ENCODE measurements around the gene PAX1.

PAX1 gene

DNA sequence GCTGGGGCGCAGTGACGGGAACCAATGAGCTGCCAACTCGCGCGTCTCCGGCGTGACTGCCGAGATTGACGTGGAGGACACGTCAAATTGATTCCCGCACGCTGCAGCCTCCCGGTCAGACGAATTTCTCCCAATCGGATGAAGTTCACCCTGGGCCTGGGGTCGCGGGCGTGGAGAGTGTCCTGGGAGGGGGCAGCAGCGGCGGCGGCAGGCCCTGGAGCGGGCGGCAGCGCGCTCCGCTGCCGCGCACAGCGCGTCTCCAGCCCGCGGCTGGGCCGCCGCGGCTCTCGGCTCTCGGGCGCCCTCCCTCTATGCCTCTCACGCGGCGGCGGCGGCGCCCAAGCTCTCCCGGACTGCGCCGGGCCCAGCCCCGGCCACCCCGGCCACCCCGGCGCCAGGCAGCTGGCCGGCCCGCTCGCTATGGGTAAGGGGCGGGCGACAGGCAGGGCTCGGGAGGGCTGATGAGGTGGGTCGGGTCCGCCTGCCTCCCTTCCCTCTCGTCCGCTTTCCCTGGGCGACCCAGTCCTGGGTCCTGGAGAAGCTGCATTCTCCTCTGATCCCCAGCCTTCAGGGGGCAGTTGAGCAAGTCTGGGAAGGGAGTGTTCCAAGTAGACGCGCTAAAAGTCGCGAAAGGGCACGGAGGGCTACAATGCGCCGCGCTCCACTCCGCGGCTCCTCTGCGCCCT is at the start of gene PAX1:
Gene PAX1, plus strand, starts transcription at position 90 of the 686 bp plus-strand sequence. Its CDS starts 49 bp downstream, at position 139.
- no peak for DNase-seq (ENCODE audit: low read depth)

DNA sequence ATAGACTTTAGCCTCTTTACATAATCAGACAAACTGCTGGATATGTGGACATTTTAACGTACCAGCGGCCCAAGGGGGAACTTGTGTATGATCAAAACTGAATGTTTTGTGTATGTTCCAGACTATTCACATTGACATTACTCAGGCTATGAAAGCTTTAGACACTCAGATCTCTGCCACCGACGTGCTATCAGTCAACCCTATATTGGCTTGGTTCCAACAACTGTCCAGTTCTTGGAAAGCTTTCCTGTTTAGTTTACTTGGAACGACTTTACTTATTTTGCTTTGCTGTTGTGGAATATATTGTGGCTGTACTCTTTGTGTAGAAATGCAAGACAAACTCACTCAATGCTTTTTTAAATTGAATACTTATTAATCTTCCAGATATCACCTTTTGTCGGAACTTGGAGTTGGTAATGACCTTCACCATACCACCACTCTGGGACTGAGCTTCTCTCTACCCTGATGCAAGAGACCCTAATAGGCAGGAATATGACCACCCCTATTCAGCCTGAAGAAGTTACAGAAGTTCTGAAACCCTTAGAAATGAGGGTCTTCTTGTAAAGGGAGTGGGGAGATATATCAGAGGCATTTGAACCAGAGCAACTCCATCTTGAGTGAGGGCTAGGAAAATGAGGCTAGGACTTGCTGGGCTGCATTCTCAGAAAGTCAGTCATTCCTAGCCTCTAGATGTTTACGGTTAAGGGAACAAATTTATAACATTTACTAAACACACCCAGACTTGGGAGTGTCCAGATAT is 49.0 kb upstream of the PAX1 start:
- no peak for DNase-seq (ENCODE audit: low read depth)

DNA sequence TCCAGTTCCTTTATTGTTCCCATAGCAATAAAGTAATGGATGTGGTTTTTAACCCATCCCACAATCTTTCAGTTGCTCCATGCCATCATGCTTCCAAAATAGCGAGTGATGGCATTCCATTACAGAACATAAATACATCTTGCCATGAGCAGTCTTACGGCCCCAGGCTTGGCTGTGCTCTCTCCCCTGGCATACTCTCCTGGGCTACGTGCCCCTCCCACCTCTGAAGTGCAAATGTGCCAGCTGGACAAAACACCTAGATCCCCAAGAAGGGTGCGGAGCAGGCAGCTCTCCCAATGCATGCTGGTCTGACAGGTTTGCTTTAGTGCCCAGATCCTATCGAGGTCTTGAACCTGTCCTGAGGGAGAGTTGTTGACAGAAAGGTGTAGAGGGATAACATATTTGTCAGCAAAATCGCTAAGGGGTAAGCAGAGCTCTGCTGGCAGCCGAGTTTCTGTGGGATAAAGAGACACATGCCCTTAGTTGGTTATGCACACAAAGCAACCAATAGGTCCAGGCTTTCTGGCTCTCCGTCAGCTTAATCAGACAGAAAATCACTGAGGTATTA is 43.9 kb upstream of the PAX1 start:
- DNase-seq (ENCODE audit: low read depth): no peak

DNA sequence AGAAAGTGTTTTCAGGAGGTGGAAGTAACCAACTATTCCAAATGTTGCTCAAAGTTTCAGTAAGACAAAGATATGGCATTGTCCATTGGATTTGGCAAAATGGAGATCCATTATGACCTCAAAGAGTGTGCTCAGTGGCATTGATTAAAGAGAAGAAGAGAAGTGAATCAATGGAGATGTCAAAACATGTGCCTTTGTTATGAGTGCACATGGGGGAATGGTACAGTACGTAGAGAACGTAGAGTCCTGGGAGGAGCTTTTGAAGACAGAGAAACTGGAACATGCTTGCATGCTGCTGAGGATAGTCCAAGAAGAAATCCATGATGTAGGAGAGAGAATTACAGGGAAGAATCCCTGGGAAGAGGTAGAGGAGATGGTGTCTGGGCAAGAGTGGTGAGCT is 42.0 kb upstream of the PAX1 start:
- no peak for DNase-seq (ENCODE audit: low read depth)

DNA sequence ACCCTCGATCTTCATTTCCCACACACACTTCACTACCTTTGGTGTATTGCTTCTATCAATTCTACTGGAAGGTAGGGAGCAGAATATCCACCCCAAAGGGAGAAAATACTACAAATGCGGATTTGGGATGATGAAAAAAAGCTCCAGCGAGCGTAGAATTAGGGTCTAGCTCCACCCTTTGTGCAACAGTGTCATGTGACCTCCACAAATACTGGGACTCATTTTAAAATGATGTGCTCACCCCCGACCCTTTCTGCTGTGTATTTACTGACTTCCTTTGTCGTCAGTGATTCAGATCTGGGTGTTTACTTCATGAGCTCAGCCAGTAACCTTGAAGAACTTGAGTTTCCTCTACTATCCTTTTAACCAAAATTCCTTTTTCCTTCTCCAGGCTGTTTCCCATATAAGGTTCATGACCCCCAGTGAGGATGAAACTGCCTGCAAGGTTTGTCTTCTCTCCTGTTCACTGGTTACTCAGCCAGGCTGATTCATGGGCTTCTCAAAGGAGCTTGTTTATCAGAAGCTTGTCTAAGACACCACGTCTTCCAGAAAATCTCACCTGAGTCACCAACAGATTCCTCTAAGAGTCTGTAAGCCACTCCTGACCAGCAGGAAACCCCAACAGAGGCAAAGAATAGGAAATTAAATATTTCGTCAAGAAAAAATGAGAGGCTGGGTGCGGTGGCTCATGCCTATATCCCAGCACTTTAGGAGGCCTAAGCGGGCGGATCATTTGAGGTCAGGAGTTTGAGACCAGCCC is 39.6 kb upstream of the PAX1 start:
- no peak for DNase-seq (ENCODE audit: low read depth)

DNA sequence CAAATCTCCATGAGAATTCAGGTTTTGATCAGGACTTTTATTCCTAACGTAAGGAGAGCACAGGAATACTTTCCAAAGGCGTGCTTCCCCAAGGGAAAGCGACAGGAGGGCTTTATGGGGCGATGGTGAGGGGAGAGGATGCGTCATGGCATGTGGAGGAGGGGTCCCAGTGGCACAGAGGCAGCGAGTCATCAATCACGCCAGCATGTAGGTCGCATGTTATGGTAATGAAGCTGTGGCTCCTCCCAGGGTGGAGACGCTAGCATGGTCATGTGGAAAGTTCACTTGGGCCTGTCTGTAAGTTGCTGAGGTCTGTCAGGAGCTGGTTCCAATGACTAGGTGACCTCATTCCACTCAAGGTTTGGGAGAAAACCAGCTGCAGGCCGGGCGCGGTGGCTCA is 35.3 kb upstream of the PAX1 start:
- DNase-seq (ENCODE audit: low read depth): no peak

DNA sequence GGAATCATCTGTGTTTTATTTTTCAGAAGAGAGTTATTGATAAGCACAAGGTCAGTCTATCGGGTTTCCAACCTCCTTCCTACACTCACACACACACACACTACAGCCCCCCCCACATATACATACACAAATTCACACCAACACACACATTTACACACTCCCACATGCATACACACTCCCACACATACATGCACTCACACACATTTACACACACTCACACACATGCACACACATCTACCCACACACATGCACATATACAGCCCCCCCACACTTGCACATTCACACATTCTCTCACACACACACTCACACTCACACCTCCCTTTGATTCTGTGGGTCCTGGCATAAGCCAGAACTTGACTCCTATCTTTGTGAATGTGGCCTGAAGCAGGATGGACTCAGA is 34.5 kb upstream of the PAX1 start:
- no peak for DNase-seq (ENCODE audit: low read depth)

DNA sequence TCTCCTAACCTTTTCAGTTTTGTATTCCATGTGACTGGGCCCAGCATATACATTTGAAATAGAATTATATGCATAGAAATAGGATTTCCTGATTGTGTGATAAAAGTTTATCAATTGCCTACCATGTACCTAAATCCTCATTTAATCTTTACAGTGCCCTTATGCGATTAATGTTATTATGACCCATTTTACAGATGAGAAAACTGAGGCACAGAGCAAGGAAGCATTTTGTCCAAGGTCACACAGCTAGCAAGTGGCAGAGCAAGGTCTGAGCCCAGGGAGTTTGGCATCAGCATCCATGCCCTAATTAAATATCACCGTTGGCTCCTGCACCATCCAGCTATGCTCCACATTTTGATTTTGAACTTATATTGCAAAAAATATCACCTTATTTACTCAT is 28.2 kb upstream of the PAX1 start:
- no peak for DNase-seq (ENCODE audit: low read depth)

DNA sequence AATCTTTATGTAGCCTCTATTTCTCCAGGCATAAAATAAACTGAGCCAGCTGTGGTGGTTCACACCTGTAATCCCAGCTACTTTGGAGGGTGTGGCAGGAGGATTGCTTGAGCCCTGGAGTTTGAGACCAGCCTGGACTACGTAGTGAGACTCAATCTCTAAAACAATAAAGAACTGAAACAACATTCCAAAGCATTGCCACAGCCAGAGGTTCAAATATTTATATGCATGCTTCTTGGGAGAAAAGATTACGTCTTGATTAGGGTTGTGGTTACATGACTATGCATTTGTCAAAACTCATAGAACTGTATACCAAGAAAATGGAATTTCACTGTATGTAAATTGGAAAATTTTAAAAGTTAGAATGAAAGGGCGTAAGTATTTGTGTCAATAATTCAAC is 27.7 kb upstream of the PAX1 start:
- no peak for DNase-seq (ENCODE audit: low read depth)

DNA sequence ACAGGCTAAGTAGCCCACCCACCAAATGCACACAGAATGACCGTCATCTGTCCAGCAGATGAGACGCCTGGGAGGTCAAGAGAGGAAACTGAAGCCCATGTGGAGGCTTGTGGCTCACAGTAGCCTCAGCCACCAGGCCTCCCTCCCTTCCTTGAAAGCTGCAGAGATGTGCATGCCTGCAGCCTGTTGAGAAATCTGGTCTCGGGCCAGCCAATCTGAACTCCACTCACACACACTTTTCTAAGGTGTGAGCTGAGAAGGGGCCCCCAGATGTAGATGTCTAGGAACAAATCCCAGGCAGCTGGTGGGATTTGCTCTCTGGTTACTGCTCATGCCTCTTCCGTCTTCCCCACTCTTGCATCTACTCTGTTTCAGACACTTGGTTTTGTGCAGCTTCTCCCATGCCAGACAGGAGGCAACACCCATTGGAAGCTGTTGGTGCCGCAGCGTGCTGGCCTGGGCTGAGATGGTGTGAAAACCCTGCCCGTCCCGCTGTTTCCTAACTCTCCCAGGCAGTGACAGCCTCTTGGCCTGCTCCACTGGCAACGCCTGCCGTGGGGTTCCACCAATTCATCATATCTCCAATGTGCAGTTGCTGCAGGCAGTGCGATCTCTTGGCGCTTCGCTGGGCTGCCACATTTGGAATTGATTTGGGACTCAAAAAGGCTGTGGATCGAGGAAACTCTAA is 24.1 kb upstream of the PAX1 start:
- no peak for DNase-seq (ENCODE audit: low read depth)

DNA sequence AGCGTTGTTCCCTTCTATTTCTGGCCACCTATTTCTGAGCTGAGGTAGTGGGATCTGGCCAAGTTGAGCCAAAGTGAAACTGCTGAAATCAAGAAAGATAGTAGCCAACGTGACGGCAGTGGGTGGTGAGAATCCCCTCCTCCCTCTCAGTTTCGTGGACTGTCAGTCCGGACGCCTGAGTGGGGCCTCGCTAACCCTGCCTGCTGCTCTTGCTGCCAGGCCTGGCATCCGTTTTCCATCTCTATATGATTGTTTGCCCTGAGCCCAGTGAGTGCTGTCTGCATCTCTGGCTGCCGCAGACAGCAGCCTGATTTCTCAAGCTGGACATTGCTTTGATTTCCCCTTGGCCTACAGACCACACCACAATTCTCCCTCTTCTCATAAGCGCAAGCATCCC is 23.5 kb upstream of the PAX1 start:
- no peak for DNase-seq (ENCODE audit: low read depth)

DNA sequence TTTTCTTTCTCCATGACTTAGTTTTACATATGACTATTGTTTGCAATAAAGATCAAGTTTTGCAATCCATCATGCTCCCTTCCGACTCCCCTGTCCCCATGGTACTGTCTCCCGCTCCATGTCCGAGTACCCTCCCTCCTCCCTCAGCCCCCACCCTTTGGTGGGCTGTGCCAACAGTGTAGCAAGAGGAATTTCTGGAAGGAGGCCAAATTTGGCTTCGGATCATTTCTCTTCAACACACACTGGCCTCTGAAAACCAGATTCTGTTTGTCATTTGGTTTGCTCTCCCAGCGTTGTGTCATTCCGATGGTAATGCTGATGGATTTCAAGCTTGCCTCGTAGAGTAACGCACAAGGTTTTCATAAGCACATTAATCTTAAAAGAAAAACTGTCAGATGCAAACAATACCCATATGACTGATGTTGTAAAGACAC is 22.9 kb upstream of the PAX1 start:
- no peak for DNase-seq (ENCODE audit: low read depth)

DNA sequence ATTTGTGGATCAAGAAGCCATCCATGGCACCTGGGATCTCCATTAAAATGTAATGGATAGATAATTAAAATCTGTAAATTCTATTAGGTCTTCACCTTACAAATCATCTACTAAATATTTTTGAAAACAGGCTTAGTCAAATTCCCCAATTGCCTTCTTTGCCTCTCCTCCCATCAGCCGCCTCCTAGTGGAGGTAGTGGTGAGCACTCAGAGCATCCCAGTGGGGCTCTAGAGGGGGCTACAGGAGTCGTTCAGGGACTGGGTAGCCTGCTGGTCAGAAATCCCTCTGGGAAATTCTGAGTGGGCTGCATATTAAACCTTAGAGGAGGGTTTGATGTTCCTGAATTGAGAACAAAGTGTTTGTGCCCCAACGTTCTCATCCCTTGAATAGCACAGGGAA is 20.8 kb upstream of the PAX1 start:
- no peak for DNase-seq (ENCODE audit: low read depth)

DNA sequence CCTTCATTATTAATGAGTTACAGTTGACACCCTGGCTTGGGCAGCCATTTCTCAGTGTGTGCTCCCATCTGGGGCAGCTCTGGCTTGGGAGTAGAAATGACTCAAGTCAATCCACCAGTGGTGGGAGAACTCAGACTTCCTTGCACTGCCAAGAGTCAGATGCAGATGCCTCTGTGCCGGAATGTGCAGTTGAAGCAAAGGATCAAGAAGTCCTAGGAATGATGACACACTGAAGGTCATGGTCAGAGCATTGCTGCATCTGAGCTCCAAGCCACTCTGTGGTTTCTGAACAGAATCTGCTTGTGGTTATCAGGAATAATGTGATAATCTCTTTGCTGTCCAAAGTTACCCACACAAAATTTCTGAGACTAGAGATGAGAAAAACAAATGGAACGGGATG is 19.5 kb upstream of the PAX1 start:
- DNase-seq (ENCODE audit: low read depth): no peak

DNA sequence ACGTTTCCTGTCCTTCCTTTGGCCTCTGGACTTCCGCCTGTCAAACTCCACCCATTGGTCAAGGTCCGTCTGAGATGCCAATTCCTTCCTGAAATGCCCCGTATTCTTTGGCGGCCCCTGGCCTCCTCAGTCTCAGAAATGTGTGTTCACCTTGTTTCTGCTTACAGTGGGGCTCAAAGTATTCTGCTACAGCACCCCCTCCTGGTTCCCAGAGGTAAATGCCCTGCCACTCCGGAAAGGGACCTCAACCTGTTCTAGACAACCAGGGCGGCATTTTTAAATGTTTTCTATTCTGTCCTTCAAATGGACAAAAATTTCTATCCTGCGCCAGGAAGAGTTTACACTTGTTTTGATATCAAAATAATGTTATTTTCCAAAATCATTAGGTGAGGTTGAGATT is 12.1 kb upstream of the PAX1 start:
- DNase-seq (ENCODE audit: low read depth): no peak

DNA sequence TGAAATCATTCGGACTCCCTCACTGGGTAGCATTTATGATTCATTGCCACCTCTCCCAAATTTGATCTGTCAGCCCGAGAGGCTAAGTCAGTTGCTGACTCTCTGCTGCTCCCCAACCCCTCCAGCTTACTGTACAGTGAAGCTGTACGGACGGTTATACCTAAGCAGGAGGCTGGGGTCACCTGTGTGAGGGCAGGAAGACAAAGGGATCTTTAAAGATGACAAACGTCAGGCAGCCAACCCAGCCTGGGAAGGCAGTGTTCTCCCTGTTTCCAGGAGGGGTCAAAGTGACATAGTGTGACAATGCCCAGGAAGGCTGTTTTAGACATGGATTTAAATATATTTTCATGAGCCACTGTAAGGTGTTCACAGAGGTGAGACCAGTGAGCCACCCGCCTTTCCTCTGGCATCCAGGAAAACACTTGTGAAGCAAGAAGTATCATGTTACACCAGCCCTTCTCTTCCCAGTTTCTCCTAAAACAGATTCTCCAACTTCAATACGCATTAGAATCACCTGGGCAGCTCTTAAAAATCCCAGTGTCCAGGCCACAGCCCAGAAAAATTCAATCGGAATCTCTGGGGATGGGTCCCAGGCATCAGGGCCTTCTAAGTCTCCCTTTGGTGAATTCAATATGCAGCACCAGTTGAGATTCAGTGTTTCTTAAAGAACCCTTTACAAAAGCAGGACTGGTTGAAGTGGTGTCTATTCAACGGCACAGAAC is 6.8 kb upstream of the PAX1 start:
- no peak for DNase-seq (ENCODE audit: low read depth)

DNA sequence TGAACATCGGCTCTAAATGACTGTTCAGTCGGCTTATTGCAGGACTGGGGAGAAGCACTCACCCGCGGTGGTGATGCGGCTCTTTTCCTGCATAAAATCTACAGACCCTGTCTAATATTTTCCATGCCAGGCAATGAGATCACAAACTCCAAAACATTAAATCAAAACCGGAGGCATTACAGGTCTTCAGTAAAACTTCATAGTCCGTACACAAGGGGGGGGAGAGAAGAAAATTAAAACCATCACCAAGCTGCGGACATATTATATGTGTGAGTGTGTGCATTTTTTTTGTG is 6.3 kb upstream of the PAX1 start:
- DNase-seq (ENCODE audit: low read depth): no peak

DNA sequence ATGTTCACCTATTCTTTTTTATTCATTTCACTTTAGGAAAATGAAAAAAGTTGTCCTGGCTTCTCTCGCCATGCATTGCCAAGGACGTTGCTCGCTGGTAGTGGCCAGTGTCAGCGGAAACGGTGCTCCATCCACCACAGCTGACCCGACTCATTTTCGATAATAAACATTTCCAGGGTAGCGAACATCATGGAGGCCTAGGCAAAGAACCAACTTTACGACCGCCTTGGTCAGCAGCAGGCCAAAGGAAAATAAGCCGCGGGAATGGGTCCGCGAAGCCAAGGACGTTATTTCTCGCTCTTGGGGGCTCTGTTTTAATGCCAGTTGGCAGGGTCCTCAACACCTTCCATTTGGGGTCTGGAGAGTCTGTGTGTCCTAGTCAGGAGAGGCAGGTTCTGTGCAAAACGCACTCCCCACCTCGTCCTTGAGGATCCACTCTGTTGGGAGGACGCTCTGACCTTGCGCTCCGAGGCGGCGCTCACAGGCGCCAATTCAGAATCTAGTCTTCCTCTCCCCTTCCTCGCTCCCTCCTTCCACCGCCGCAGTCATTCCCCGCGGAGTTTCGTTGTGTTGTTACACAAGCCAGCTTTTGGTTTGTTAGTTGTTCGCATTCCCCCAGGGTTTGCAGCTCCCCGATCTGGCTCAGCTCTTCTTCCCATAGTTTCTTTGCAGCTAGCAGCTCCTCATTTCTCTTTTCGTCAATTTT is 4.1 kb upstream of the PAX1 start:
- DNase-seq (ENCODE audit: low read depth): no peak

DNA sequence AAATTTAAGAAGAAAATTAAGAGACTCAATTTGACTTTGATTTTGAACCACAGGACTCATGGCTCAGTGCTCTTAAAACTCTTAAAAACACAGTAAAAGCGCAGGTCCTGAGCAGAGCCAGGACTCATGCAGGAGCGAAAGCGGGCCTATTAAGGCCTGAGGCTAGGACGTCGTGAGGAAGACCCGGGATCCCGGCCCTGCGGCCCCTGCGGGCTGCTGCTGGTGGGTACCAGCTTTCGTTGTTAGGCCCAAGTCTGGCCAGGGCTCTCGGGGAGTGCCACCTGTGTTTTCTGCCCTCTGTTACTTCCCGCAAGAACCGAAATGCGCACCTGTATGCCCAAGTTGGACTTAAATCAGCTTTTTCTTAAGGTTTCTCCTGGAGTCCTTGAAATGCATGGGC is 3.4 kb upstream of the PAX1 start:
- DNase-seq (ENCODE audit: low read depth): no peak

DNA sequence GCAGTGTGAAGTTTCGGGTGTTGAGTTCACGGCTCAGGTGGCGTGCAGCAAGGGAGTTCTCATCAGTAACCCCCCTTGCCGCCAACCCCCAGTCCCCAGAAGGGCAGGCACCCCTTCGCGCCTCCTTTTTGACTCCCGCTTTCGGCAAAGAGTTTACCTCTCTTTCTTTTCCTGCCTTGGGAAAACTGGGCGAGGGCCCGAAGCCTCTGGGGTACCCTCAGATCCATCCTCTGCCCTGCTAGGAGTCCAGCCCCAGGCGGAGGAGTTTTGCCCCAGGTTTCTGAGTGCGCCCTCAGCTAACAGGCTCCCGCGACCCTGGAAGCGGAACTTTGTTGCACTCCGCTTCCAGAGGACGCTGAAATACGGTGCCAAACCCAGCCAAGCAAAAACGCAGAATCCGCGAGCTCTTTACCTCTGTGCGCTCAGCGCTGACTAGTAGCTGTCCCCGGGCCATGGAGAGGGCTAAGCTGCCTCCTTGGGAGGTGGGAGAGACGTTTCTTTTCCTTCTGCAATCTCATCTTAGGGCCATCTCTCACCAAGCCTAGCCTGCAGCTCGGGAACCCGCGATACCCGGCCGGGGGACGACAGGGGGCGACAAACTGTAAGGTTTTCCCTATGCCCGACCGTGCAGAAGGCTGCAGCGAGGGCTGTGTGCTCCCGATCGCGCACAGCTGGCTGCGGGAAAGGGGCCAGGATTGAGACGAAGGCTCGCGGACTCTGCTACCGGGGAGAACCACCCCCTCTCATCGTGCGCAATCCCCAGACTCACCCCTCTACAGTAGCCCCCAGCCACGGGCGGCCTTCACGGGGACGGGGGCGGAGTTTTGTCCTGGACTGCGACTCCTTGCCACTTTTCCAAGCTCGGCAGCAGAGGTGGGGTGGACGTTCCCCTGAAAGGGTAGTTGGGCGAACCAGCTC is 2.7 kb upstream of the PAX1 start:
- DNase-seq (ENCODE audit: low read depth): peak; percentile 7
